Keratinocyte (primary cell): ENCODE data around the gene MALSU1. TPM values are rescaled to one million over a fixed set of nuclear protein-coding genes. Genes with fewer than 3 reads are reported as not detected.

Source experiments
- DNase-seq: peaks from one replicate; pipeline ENCODE4 v3.0.0-alpha.2; 2011; ENCODE audit warnings: low read depth, missing footprints, low spot score
- FAIRE-seq: peaks from 2 replicates; lab custom pipeline; 2011; peaks lifted over from hg19 to GRCh38; lab: Jason Lieb, UNC
- H2AFZ ChIP-seq: 2 replicates; pipeline ENCODE4 v1.6.0; 2012; ENCODE audit warnings: low read length, control low read depth, inconsistent platforms; ENCODE audit not compliant: control insufficient read depth
- H3K27ac ChIP-seq: 2 replicates; pipeline ENCODE4 v1.5.1; 2011; ENCODE audit warnings: low read length; ENCODE audit not compliant: control insufficient read depth, insufficient read depth
- H3K27me3 ChIP-seq: 3 replicates; pipeline ENCODE4 v1.6.0; 2011; ENCODE audit warnings: low read length; ENCODE audit not compliant: control insufficient read depth, insufficient read depth; ENCODE audit errors: extremely low read depth
- H3K36me3 ChIP-seq, 2 experiments: 2 replicates in 1 of 2; 3 replicates in 1 of 2; pipeline ENCODE4 v1.5.1; 2011; ENCODE audit warnings: low read length in 2 of 2, mild to moderate bottlenecking in 1 of 2; ENCODE audit not compliant: control insufficient read depth in 2 of 2, insufficient read depth in 2 of 2; ENCODE audit errors: extremely low read depth in 1 of 2
- H3K4me1 ChIP-seq: 3 replicates; pipeline ENCODE4 v1.5.1; 2011; ENCODE audit warnings: low read length; ENCODE audit not compliant: control insufficient read depth, insufficient read depth; ENCODE audit errors: extremely low read depth
- H3K4me2 ChIP-seq: 3 replicates; pipeline ENCODE4 v1.6.0; 2011; ENCODE audit warnings: low read depth, low read length; ENCODE audit not compliant: control insufficient read depth, insufficient read depth; ENCODE audit errors: extremely low read depth
- H3K4me3 ChIP-seq, 3 experiments: fragments of 200-600 bp in 1 of 3; sonication (generic) in 1 of 3; 2 replicates in 2 of 3; 3 replicates in 1 of 3; pipeline ENCODE4 v1.5.1; 2011 to 2016; ENCODE audit warnings: low read length in 3 of 3, mild to moderate bottlenecking in 3 of 3, control low read depth in 2 of 3, inconsistent platforms in 1 of 3, low read depth in 1 of 3, mixed read lengths in 1 of 3, mixed run types in 1 of 3, moderate library complexity in 1 of 3; ENCODE audit not compliant: control insufficient read depth in 2 of 3, insufficient read depth in 2 of 3; ENCODE audit errors: extremely low read depth in 1 of 3
- H3K79me2 ChIP-seq: 2 replicates; pipeline ENCODE4 v1.6.0; 2012; ENCODE audit warnings: low read length; ENCODE audit not compliant: control insufficient read depth, insufficient read depth
- H3K9ac ChIP-seq: 3 replicates; pipeline ENCODE4 v1.6.0; 2011; ENCODE audit warnings: low read length; ENCODE audit not compliant: control insufficient read depth, insufficient read depth; ENCODE audit errors: extremely low read depth
- H3K9me1 ChIP-seq: 3 replicates; pipeline ENCODE4 v1.6.0; 2011; ENCODE audit warnings: low read length; ENCODE audit not compliant: control insufficient read depth, insufficient read depth; ENCODE audit errors: extremely low read depth
- H3K9me3 ChIP-seq: 2 replicates; pipeline ENCODE4 v1.5.1; 2012; ENCODE audit warnings: low read depth, low read length; ENCODE audit not compliant: control insufficient read depth
- H4K20me1 ChIP-seq: 3 replicates; pipeline ENCODE4 v1.6.0; 2011; ENCODE audit warnings: low read length; ENCODE audit not compliant: control insufficient read depth, insufficient read depth; ENCODE audit errors: extremely low read depth
- EZH2 ChIP-seq: IDR thresholded peaks from one replicate; pipeline ENCODE4 v1.6.1; 2012; ENCODE audit warnings: inconsistent platforms, mild to moderate bottlenecking, low read length, moderate library complexity
- dilution Hi-C: fragments of 300-500 bp; cut with MboI; formaldehyde crosslinking; loops from one replicate; pipeline ENCODE4 v1.7.0; 2020; ENCODE audit warnings: low sequenced_read_pairs; ENCODE audit not compliant: extremely low pct_ligation_motif_present
- polyA plus RNA-seq, 5 experiments: library from polyadenylated mRNA; depleted of rRNA in 3 of 5; stranded (reverse) in 3 of 5; stranded (forward) in 1 of 5; unstranded in 1 of 5; fragments of >200 nt; gene quantifications; 1 replicate in 1 of 5; 2 replicates in 3 of 5; 3 replicates in 1 of 5; pipeline versions ENCODE4 v1.2.1 to v1.2.3, GENCODE V29; 2011 to 2012; ENCODE audit warnings: missing spikeins in 2 of 5, low read depth in 1 of 5, low replicate concordance in 1 of 5
- TF ChIP-seq, protein P1 (sequence below), 3 experiments: IDR thresholded peaks in 1 of 3; conservative IDR thresholded peaks in 1 of 3; optimal IDR thresholded peaks in 1 of 3; 2 replicates in 2 of 3; 3 replicates in 1 of 3; pipeline versions ENCODE3 to v1.5.1; 2011; ENCODE audit warnings: low read length in 3 of 3, mild to moderate bottlenecking in 3 of 3, moderate library complexity in 2 of 3, control low read depth in 1 of 3, inconsistent platforms in 1 of 3; ENCODE audit not compliant: insufficient read depth in 2 of 3; ENCODE audit errors: extremely low read depth in 1 of 3

MALSU1 gene
- polyA plus RNA-seq, 1 donor (not counting 4 experiments of a cell fraction or from before 2014, with no cell fraction given) = 67.8 TPM

DNA sequence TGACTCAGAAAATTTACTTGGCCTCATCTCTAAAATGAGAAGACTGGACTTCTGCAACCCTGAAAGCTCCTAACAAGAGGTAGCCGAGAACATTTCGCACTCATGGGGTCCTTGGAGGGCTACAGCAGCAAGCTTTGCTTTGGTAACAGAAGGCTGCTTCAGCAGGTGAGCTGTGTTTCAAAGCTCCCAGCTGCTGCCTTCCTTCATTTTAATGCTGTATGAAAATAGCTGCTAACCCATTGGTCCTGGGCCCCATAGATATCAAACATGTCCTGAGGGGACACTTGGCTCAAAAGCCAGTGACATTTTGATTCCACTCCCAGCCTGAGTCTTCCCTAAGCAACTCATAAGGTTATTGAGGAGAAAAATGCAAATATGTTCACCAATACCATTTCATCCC lies 14.3 kb upstream of the MALSU1 start:
- H3K9ac ChIP-seq = no peak overlapping the region
- TF ChIP-seq, protein P1, sequence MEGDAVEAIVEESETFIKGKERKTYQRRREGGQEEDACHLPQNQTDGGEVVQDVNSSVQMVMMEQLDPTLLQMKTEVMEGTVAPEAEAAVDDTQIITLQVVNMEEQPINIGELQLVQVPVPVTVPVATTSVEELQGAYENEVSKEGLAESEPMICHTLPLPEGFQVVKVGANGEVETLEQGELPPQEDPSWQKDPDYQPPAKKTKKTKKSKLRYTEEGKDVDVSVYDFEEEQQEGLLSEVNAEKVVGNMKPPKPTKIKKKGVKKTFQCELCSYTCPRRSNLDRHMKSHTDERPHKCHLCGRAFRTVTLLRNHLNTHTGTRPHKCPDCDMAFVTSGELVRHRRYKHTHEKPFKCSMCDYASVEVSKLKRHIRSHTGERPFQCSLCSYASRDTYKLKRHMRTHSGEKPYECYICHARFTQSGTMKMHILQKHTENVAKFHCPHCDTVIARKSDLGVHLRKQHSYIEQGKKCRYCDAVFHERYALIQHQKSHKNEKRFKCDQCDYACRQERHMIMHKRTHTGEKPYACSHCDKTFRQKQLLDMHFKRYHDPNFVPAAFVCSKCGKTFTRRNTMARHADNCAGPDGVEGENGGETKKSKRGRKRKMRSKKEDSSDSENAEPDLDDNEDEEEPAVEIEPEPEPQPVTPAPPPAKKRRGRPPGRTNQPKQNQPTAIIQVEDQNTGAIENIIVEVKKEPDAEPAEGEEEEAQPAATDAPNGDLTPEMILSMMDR (optimal IDR thresholded peaks at IDR 0.05 in 1 of 3, IDR thresholded peaks at IDR 0.05 in 1 of 3, conservative IDR thresholded peaks at IDR 0.05 in 1 of 3; ENCODE audit: extremely low read depth in 1 of 3, insufficient read depth in 2 of 3, low read length in 3 of 3) = no peak
- TF ChIP-seq EZH2 = no peak
- DNase-seq = no peak
- H3K4me2 ChIP-seq = no peak overlapping the region
- dilution Hi-C loops = no loop called here
- no peak for FAIRE-seq
- no peaks in the 10 kb centered on the region for H3K9me3 ChIP-seq
- H3K4me1 ChIP-seq = no peaks in the 10 kb centered on the region
- H3K36me3 ChIP-seq = no peaks in the 10 kb centered on the region
- H3K27ac ChIP-seq = no peak overlapping the region
- no peaks in the 10 kb centered on the region for H3K27me3 ChIP-seq
- no peak overlapping the region for H2AFZ ChIP-seq
- no peaks in the 10 kb centered on the region for H4K20me1 ChIP-seq
- no peaks in the 10 kb centered on the region for H3K9me1 ChIP-seq
- no peak overlapping the region for H3K4me3 ChIP-seq
- no peaks in the 10 kb centered on the region for H3K79me2 ChIP-seq

DNA sequence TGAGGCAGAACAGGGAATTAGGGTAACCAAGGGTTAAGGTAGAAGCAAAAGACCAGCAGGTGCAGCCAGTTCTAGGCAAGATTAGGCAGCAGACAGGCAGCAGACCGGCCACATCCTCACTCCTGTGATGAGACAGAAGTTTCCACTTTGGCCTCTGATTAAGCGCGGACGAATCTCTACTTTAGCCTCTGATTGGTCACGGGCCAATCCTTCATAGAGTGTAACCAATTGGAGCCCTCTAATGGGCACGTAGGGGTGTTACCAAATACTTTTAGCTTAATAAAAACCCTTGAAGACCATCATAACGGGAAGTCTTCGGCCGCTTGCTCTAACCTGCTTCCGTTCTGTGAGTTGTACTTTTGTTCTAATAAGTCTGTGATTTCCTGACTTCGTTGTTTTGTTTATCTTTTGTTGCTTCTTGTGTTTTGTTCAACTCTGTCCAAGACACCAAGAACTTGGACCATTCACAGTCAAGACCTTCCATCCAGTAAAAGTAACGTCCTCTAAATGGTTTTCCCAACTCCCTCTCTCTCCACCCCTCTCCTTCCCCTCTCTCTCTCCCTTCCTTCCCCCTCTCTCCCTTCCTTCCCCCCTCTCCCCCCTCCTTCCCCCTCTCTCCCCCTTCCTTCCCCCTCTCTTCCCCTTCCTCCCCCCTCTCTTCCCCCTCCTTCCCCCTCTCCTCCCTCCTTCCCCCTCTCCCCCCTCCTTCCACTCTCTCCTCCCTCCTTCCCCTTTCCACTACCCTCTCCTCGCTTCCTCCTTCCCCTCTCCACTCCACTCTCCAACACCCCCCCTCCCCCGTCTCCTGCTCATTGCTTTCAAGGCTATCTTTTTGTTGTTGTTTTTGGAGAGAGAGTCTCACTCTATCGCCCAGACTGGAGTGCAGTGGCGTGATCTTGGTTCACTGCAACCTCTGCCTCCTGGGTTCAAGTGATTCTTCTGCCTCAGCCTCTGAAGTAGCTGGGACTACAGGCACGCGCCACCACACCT lies 13.2 kb upstream of the MALSU1 start:
- Histone ChIP-seq H3K9ac (no peak overlapping the region), H3K27me3 (no peaks in the 10 kb centered on the region), H4K20me1 (no peaks in the 10 kb centered on the region), H2AFZ (no peak overlapping the region), H3K4me2 (no peak overlapping the region), H3K27ac (no peak overlapping the region), H3K36me3 (no peaks in the 10 kb centered on the region), H3K79me2 (no peaks in the 10 kb centered on the region), H3K9me3 (no peaks in the 10 kb centered on the region), H3K9me1 (no peaks in the 10 kb centered on the region), H3K4me1 (no peaks in the 10 kb centered on the region), H3K4me3 (no peak overlapping the region)
- FAIRE-seq = no peak
- dilution Hi-C loops = no loop called here
- TF ChIP-seq, protein P1 (optimal IDR thresholded peaks at IDR 0.05 in 1 of 3, IDR thresholded peaks at IDR 0.05 in 1 of 3, conservative IDR thresholded peaks at IDR 0.05 in 1 of 3; ENCODE audit: extremely low read depth in 1 of 3, insufficient read depth in 2 of 3, low read length in 3 of 3) = no peak
- TF ChIP-seq EZH2 = no peak
- no peak for DNase-seq
